IMR-90 (cell line): Measurements from ENCODE around the gene LCP1.

ENCODE experiments used
- CEBPB ChIP-seq: IDR thresholded peaks from 2 replicates; pipeline ENCODE4 v1.6.1; 2012; ENCODE audit warnings: low read depth, low read length, improper control_type of control experiment
- CHD1 ChIP-seq: IDR thresholded peaks from 2 replicates; pipeline ENCODE4 v1.6.1; 2012; ENCODE audit warnings: low read depth, low read length, improper control_type of control experiment
- CTCF ChIP-seq: conservative IDR thresholded peaks from 2 replicates; pipeline ENCODE4 v1.5.1; 2012; ENCODE audit warnings: mild to moderate bottlenecking, low read depth, low read length, improper control_type of control experiment
- MAFK ChIP-seq: IDR thresholded peaks from 2 replicates; pipeline ENCODE4 v1.6.1; 2012; ENCODE audit warnings: low read depth, low read length, improper control_type of control experiment
- POLR2A ChIP-seq: IDR thresholded peaks from 2 replicates; pipeline ENCODE4 v1.6.1; 2012; ENCODE audit warnings: mild to moderate bottlenecking, low read depth, low read length
- RAD21 ChIP-seq: IDR thresholded peaks from 2 replicates; pipeline ENCODE4 v1.6.1; 2012; ENCODE audit warnings: low read length, improper control_type of control experiment
- RCOR1 ChIP-seq: IDR thresholded peaks from 2 replicates; pipeline ENCODE4 v1.6.1; 2012; ENCODE audit warnings: mild to moderate bottlenecking, low read length, improper control_type of control experiment; ENCODE audit not compliant: insufficient replicate concordance
- SMC3 ChIP-seq: fragments of 150-350 bp; IDR thresholded peaks from 2 replicates; pipeline ENCODE4 v1.6.1; 2016; ENCODE audit warnings: low read depth, mild to moderate bottlenecking, antibody characterized with exemption, low read length, moderate library complexity
- USF2 ChIP-seq: fragments of 150-350 bp; IDR thresholded peaks from 2 replicates; pipeline ENCODE4 v1.6.1; 2017; ENCODE audit warnings: mild to moderate bottlenecking, antibody characterized with exemption, low read length, low read depth

GRCh38 chr13:46143184-46143701 is 38.7 kb downstream of the LCP1 start:
- no peak for TF ChIP-seq MAFK
- no peak for TF ChIP-seq CTCF
- no peak for TF ChIP-seq POLR2A
- TF ChIP-seq SMC3, result no peak
- no peak for TF ChIP-seq USF2
- TF ChIP-seq CEBPB, result no peak
- TF ChIP-seq RCOR1, result no peak
- no peak for TF ChIP-seq RAD21
- TF ChIP-seq CHD1, result no peak
